ENCODE data around the gene FCHSD2.

DNA sequence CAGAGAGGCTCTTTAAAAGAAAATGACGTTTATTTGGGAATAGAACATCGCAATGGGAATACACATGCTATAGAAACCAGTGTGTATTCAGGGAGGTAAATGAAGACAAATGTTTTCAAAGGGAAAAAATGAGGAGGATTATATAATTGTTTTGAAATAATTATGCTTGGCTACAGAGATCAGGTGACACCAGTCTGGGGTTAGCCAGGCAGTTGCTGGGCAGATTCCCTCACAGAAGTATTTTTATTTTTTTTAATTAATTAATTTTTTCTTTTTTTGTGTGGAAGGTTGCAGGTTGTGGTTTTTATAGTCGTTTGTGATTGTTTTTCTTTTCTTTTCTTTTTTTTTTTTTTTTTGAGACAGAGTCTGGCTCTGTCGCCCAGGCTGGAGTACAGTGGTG, 342.7 kb downstream of the FCHSD2 start:
- no peak for TF ChIP-seq EZH2 (IDR thresholded peaks at IDR 0.05; ENCODE audit: borderline replicate concordance, low read depth, low read length, severe bottlenecking)
- TF ChIP-seq CTCF (IDR thresholded peaks at IDR 0.05; ENCODE audit: borderline replicate concordance, extremely low read depth, low read length, poor library complexity, severe bottlenecking): no peak

Data from DND-41 (cell line).